ENCODE measurements around the gene FHIT.

FHIT gene

GRCh38 chr3:60192297-60193114 lies 1058.7 kb downstream of the FHIT start:
- no peak for DNase-seq (ENCODE audit: low read depth in 3 of 3, low spot score in 1 of 3)

- no peak for DNase-seq (ENCODE audit: low read depth in 3 of 3, low spot score in 1 of 3)
Measured at GRCh38 chr3:60190073-60190472, 1061.2 kb downstream of the FHIT start.

- no peak for DNase-seq (ENCODE audit: low read depth in 3 of 3, low spot score in 1 of 3)
Measured at GRCh38 chr3:60189304-60189703, 1061.9 kb downstream of the FHIT start.

GRCh38 chr3:60188803-60189202 lies 1062.4 kb downstream of the FHIT start:
- DNase-seq (ENCODE audit: low read depth in 3 of 3, low spot score in 1 of 3), result no peak

GRCh38 chr3:60187343-60187742 lies 1063.9 kb downstream of the FHIT start:
- DNase-seq (ENCODE audit: low read depth in 3 of 3, low spot score in 1 of 3), result no peak

GRCh38 chr3:60186359-60186758 lies 1064.9 kb downstream of the FHIT start:
- no peak for DNase-seq (ENCODE audit: low read depth in 3 of 3, low spot score in 1 of 3)

GRCh38 chr3:60185161-60185560 lies 1066.1 kb downstream of the FHIT start:
- DNase-seq (ENCODE audit: low read depth in 3 of 3, low spot score in 1 of 3), result no peak

- no peak for DNase-seq (ENCODE audit: low read depth in 3 of 3, low spot score in 1 of 3)
Measured at GRCh38 chr3:60182697-60183096, 1068.6 kb downstream of the FHIT start.

GRCh38 chr3:60178931-60179653 lies 1072.2 kb downstream of the FHIT start:
- no peak for DNase-seq (ENCODE audit: low read depth in 3 of 3, low spot score in 1 of 3)

GRCh38 chr3:60177726-60178125 lies 1073.5 kb downstream of the FHIT start:
- no peak for DNase-seq (ENCODE audit: low read depth in 3 of 3, low spot score in 1 of 3)

GRCh38 chr3:60176614-60177013 lies 1074.6 kb downstream of the FHIT start:
- no peak for DNase-seq (ENCODE audit: low read depth in 3 of 3, low spot score in 1 of 3)

GRCh38 chr3:60175680-60176079 lies 1075.6 kb downstream of the FHIT start:
- DNase-seq (ENCODE audit: low read depth in 3 of 3, low spot score in 1 of 3), result no peak

- no peak for DNase-seq (ENCODE audit: low read depth in 3 of 3, low spot score in 1 of 3)
Measured at GRCh38 chr3:60169755-60170154, 1081.5 kb downstream of the FHIT start.

- DNase-seq (ENCODE audit: low read depth in 3 of 3, low spot score in 1 of 3), result no peak
Measured at GRCh38 chr3:60167186-60167585, 1084.1 kb downstream of the FHIT start.

- DNase-seq (ENCODE audit: low read depth in 3 of 3, low spot score in 1 of 3), result no peak
Measured at GRCh38 chr3:60160822-60161748, 1090.2 kb downstream of the FHIT start.

GRCh38 chr3:60160111-60160821 lies 1091.0 kb downstream of the FHIT start:
- DNase-seq (ENCODE audit: low read depth in 3 of 3, low spot score in 1 of 3), result no peak

- no peak for DNase-seq (ENCODE audit: low read depth in 3 of 3, low spot score in 1 of 3)
Measured at GRCh38 chr3:60158035-60158434, 1093.2 kb downstream of the FHIT start.

- DNase-seq (ENCODE audit: low read depth in 3 of 3, low spot score in 1 of 3), result no peak
Measured at GRCh38 chr3:60154011-60154410, 1097.2 kb downstream of the FHIT start.

- no peak for DNase-seq (ENCODE audit: low read depth in 3 of 3, low spot score in 1 of 3)
Measured at GRCh38 chr3:60153221-60153999, 1097.8 kb downstream of the FHIT start.

- no peak for DNase-seq (ENCODE audit: low read depth in 3 of 3, low spot score in 1 of 3)
Measured at GRCh38 chr3:60149501-60149900, 1101.8 kb downstream of the FHIT start.
